ENCODE measurements around the gene ANG.

- no peak for TF ChIP-seq NFRKB (IDR thresholded peaks at IDR 0.05)
- no peak for TF ChIP-seq SP1 (IDR thresholded peaks at IDR 0.05)
- TF ChIP-seq ARNT (IDR thresholded peaks at IDR 0.05) = no peak
- TF ChIP-seq PKNOX1 (IDR thresholded peaks at IDR 0.05) = no peak
These were observed 18.2 kb downstream of the ANG start for GRCh38 chr14:20706657-20707355.

All from HEK293T (cell line).